HG02610 (cell line): ENCODE data around the gene EP400.

Source experiments
- ATAC-seq: cut with Tn5 transposase; IDR thresholded peaks from one replicate; pipeline ENCODE4 v1.9.1; 2021; ENCODE audit warnings: mild to moderate bottlenecking, moderate library complexity; ENCODE audit not compliant: unreplicated experiment

EP400 gene

GRCh38 chr12:131911028-131911650 is 38.6 kb upstream of the EP400 start:
- ATAC-seq = no peak

GRCh38 chr12:131911851-131912477 is 37.8 kb upstream of the EP400 start:
- no peak for ATAC-seq

GRCh38 chr12:131912518-131913274 is 37.0 kb upstream of the EP400 start:
- no peak for ATAC-seq

GRCh38 chr12:131913666-131914065 is 36.1 kb upstream of the EP400 start:
- no peak for ATAC-seq

- no peak for ATAC-seq
Measured at GRCh38 chr12:131914179-131914702, 35.5 kb upstream of the EP400 start.

- ATAC-seq = no peak
Measured at GRCh38 chr12:131915000-131915689, 34.6 kb upstream of the EP400 start.

- no peak for ATAC-seq
Measured at GRCh38 chr12:131915823-131916222, 33.9 kb upstream of the EP400 start.

GRCh38 chr12:131916306-131917138 is 33.2 kb upstream of the EP400 start:
- no peak for ATAC-seq

GRCh38 chr12:131917139-131917710 is 32.5 kb upstream of the EP400 start:
- no peak for ATAC-seq

- no peak for ATAC-seq
Measured at GRCh38 chr12:131917711-131918306, 31.9 kb upstream of the EP400 start.

GRCh38 chr12:131918311-131919050 is 31.3 kb upstream of the EP400 start:
- no peak for ATAC-seq

GRCh38 chr12:131919051-131919347 is 30.7 kb upstream of the EP400 start:
- ATAC-seq = no peak

- ATAC-seq = no peak
Measured at GRCh38 chr12:131919366-131920156, 30.2 kb upstream of the EP400 start.

GRCh38 chr12:131920157-131920508 is 29.6 kb upstream of the EP400 start:
- ATAC-seq = no peak

- ATAC-seq = no peak
Measured at GRCh38 chr12:131920902-131921840, 28.6 kb upstream of the EP400 start.

- no peak for ATAC-seq
Measured at GRCh38 chr12:131921866-131922769, 27.6 kb upstream of the EP400 start.
